Neural progenitor cell (in vitro differentiated cells): ENCODE results near the gene TRAPPC3.

ENCODE experiments used
- EZH2 ChIP-seq: fragments of 200-600 bp; sonication (generic); IDR thresholded peaks from 2 replicates; pipeline ENCODE4 v1.6.1; 2017; ENCODE audit warnings: antibody characterized with exemption, mild to moderate bottlenecking, moderate library complexity
- EZH2phosphoT487 ChIP-seq: fragments of 200-600 bp; sonication (generic); IDR thresholded peaks from 2 replicates; pipeline ENCODE4 v1.6.1; 2017; ENCODE audit warnings: antibody characterized with exemption
- TF ChIP-seq, protein P1 (sequence below): fragments of 200-600 bp; sonication (generic); IDR thresholded peaks from 2 replicates; pipeline ENCODE4 v1.5.1; 2017; ENCODE audit warnings: antibody characterized with exemption, mild to moderate bottlenecking

DNA sequence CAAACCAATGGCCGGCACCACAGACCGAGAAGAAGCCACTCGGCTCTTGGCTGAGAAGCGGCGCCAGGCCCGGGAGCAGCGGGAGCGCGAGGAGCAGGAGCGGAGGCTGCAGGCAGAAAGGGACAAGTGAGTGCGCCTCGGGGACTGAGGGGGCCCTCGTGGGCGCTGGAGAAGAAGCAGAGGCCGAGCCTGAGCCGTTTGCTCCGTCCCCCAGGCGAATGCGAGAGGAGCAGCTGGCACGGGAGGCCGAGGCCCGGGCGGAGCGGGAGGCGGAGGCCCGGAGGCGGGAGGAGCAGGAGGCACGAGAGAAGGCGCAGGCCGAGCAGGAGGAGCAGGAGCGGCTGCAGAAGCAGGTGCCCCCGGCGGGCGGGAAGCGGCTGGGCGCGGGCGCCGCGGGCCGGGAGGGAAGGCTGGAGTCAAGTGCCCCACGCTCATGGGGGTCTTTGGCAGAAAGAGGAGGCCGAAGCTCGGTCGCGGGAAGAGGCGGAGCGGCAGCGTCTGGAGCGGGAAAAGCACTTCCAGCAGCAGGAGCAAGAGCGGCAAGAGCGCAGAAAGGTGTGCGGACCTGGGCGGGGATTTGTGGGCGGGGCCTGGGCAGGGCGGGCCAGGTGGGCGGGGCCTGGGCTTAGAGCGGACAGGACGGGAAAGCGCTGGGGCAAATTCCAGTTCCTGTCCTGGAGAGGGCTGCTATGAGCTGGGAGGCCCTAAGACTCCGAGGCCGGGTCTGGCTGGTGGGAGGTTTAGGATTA lies 29.4 kb upstream of the TRAPPC3 start:
- TF ChIP-seq, protein P1, sequence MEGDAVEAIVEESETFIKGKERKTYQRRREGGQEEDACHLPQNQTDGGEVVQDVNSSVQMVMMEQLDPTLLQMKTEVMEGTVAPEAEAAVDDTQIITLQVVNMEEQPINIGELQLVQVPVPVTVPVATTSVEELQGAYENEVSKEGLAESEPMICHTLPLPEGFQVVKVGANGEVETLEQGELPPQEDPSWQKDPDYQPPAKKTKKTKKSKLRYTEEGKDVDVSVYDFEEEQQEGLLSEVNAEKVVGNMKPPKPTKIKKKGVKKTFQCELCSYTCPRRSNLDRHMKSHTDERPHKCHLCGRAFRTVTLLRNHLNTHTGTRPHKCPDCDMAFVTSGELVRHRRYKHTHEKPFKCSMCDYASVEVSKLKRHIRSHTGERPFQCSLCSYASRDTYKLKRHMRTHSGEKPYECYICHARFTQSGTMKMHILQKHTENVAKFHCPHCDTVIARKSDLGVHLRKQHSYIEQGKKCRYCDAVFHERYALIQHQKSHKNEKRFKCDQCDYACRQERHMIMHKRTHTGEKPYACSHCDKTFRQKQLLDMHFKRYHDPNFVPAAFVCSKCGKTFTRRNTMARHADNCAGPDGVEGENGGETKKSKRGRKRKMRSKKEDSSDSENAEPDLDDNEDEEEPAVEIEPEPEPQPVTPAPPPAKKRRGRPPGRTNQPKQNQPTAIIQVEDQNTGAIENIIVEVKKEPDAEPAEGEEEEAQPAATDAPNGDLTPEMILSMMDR: no peak
- TF ChIP-seq EZH2phosphoT487: no peak
- TF ChIP-seq EZH2: no peak
